ENCODE data around the gene CBX1.
A peak's percentile ranks its signal among the peaks of the same experiment; 100 is the strongest.
"Not testable (repeated sequence)": the region's sequence is repeated elsewhere in the genome, so short reads cannot be mapped to it uniquely, and the experiment has no call there.

The CBX1 gene

GRCh38 chr17:48095611-48096010, 5.7 kb downstream of the CBX1 start:
- peaks cover 16% of the 10 kb centered on the region; the same call in 1 of the 2 replicates for H3K4me1 ChIP-seq (ENCODE audit: low read length)
- peaks cover 4% of the 10 kb centered on the region; the same call in 1 of the 2 replicates for H3F3A ChIP-seq (ENCODE audit: insufficient read depth, low read length)
- no peak overlapping the region for H3K4me3 ChIP-seq (ENCODE audit: low read length)
- no peak overlapping the region for H3K4me2 ChIP-seq (ENCODE audit: low read depth, low read length)
- H3K79me2 ChIP-seq (ENCODE audit: low read length) = peaks cover 97% of the 10 kb centered on the region
- H3K9ac ChIP-seq (ENCODE audit: low read length) = no peak overlapping the region
- no peaks in the 10 kb centered on the region for H3K9me2 ChIP-seq (replicated peaks; ENCODE audit: insufficient read depth, low read length)
- H3K27me3 ChIP-seq (replicated peaks; ENCODE audit: insufficient read depth, low read length) = no peaks in the 10 kb centered on the region
- no peaks in the 10 kb centered on the region for H4K20me1 ChIP-seq (ENCODE audit: insufficient read depth, low read length)
- DNase-seq = no peak
- no peaks in the 10 kb centered on the region for H3K9me3 ChIP-seq (replicated peaks; ENCODE audit: insufficient read depth, low read length)
- H3K36me3 ChIP-seq (replicated peaks; ENCODE audit: insufficient read depth, low read length) = no peaks in the 10 kb centered on the region
- no peak for TF ChIP-seq EZH2 (optimal IDR thresholded peaks at IDR 0.05; ENCODE audit: low read depth, low read length)
- TF ChIP-seq EZH2phosphoT487 (IDR thresholded peaks at IDR 0.05; ENCODE audit: low read length) = no peak
- H3K27ac ChIP-seq (ENCODE audit: low read length) = no peak overlapping the region
- no peak overlapping the region for H2AFZ ChIP-seq (ENCODE audit: low read length)

DNA sequence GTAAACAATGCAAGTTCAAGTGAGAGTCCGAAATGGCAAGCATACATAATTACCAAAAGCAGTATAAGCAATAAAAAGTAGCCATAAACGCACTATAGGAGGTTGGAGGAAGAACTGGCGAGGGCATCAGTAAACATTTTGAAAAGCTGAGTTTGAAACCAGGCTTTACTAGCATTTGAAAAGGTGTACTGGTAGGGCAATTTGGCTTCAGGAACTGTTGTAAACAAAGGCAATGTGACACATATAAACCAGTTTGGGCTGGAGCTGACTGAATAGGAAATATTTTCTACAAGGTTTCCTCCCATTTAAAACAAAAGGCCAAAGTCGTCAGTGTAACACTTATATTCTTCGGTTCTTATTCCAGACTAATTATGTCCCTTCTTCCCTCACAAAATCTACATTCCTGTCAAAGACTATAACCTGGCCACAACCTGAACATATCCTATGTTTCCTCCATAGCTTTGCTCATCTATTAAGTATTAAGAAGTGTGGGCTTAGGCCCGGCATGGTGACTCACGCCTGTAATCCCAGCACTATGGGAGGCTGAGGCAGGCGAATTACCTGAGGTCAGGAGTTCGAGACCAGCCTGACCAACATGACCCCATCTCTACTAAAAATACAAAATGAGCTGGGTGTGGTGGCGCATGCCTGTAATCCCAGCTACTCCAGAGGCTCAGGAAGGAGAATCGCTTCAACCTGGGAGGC, 7.8 kb downstream of the CBX1 start:
- DNase-seq = no peak
- H3K79me2 ChIP-seq (ENCODE audit: low read length) = peaks cover 95% of the 10 kb centered on the region
- no peaks in the 10 kb centered on the region for H3F3A ChIP-seq (ENCODE audit: insufficient read depth, low read length)
- H3K27ac ChIP-seq (ENCODE audit: low read length) = no peak overlapping the region
- no peak overlapping the region for H2AFZ ChIP-seq (ENCODE audit: low read length)
- H3K36me3 ChIP-seq (replicated peaks; ENCODE audit: insufficient read depth, low read length) = no peaks in the 10 kb centered on the region
- H3K9me3 ChIP-seq (replicated peaks; ENCODE audit: insufficient read depth, low read length) = no peaks in the 10 kb centered on the region
- no peaks in the 10 kb centered on the region for H4K20me1 ChIP-seq (ENCODE audit: insufficient read depth, low read length)
- no peaks in the 10 kb centered on the region for H3K27me3 ChIP-seq (replicated peaks; ENCODE audit: insufficient read depth, low read length)
- H3K4me2 ChIP-seq (ENCODE audit: low read depth, low read length) = no peak overlapping the region
- TF ChIP-seq, protein P1, sequence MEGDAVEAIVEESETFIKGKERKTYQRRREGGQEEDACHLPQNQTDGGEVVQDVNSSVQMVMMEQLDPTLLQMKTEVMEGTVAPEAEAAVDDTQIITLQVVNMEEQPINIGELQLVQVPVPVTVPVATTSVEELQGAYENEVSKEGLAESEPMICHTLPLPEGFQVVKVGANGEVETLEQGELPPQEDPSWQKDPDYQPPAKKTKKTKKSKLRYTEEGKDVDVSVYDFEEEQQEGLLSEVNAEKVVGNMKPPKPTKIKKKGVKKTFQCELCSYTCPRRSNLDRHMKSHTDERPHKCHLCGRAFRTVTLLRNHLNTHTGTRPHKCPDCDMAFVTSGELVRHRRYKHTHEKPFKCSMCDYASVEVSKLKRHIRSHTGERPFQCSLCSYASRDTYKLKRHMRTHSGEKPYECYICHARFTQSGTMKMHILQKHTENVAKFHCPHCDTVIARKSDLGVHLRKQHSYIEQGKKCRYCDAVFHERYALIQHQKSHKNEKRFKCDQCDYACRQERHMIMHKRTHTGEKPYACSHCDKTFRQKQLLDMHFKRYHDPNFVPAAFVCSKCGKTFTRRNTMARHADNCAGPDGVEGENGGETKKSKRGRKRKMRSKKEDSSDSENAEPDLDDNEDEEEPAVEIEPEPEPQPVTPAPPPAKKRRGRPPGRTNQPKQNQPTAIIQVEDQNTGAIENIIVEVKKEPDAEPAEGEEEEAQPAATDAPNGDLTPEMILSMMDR (IDR thresholded peaks at IDR 0.05; ENCODE audit: low read length) = no peak
- TF ChIP-seq EZH2 (optimal IDR thresholded peaks at IDR 0.05; ENCODE audit: low read depth, low read length) (no peak), EZH2phosphoT487 (IDR thresholded peaks at IDR 0.05; ENCODE audit: low read length) (no peak)
- no peaks in the 10 kb centered on the region for H3K9me2 ChIP-seq (replicated peaks; ENCODE audit: insufficient read depth, low read length)
- H3K4me3 ChIP-seq (ENCODE audit: low read length) = no peak overlapping the region
- H3K9ac ChIP-seq (ENCODE audit: low read length) = no peak overlapping the region
- peaks cover 10% of the 10 kb centered on the region; the same call in 1 of the 2 replicates for H3K4me1 ChIP-seq (ENCODE audit: low read length)

DNA sequence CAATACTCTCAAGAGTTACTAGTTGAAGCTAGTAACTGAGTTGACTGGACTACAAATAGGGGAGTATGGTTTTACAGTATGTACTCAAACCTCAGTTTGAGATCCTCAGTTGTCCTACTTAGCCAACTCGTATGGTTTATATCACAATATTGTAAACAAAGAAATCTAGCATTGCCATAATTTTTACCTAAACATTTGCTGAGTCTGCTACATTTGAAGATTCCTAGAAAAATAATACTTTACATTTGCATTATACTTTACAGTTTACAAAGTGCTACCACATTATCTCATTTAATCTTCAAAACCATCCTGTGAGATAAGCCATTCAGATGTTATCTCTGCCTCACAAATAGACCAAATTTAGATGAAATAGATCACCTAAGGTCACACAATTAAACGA, 16.3 kb downstream of the CBX1 start:
- no peak for TF ChIP-seq EZH2 (optimal IDR thresholded peaks at IDR 0.05; ENCODE audit: low read depth, low read length)
- TF ChIP-seq, protein P1 (IDR thresholded peaks at IDR 0.05; ENCODE audit: low read length) = no peak
- TF ChIP-seq EZH2phosphoT487 (IDR thresholded peaks at IDR 0.05; ENCODE audit: low read length) = no peak
- H2AFZ ChIP-seq (ENCODE audit: low read length) = no peak overlapping the region
- H3K4me2 ChIP-seq (ENCODE audit: low read depth, low read length) = peak overlapping the region; percentile 43; the same call in 1 of the 2 replicates
- H4K20me1 ChIP-seq (ENCODE audit: insufficient read depth, low read length) = no peaks in the 10 kb centered on the region
- H3K27me3 ChIP-seq (replicated peaks; ENCODE audit: insufficient read depth, low read length) = no peaks in the 10 kb centered on the region
- H3K36me3 ChIP-seq (replicated peaks; ENCODE audit: insufficient read depth, low read length) = no peaks in the 10 kb centered on the region
- DNase-seq = no peak
- peaks cover 80% of the 10 kb centered on the region for H3K79me2 ChIP-seq (ENCODE audit: low read length)
- H3F3A ChIP-seq (ENCODE audit: insufficient read depth, low read length) = peaks cover 10% of the 10 kb centered on the region
- H3K4me1 ChIP-seq (ENCODE audit: low read length) = peaks cover 15% of the 10 kb centered on the region
- no peak overlapping the region for H3K9ac ChIP-seq (ENCODE audit: low read length)
- no peak overlapping the region for H3K4me3 ChIP-seq (ENCODE audit: low read length)
- no peaks in the 10 kb centered on the region for H3K9me3 ChIP-seq (replicated peaks; ENCODE audit: insufficient read depth, low read length)
- no peaks in the 10 kb centered on the region for H3K9me2 ChIP-seq (replicated peaks; ENCODE audit: insufficient read depth, low read length)
- no peak overlapping the region for H3K27ac ChIP-seq (ENCODE audit: low read length)

DNA sequence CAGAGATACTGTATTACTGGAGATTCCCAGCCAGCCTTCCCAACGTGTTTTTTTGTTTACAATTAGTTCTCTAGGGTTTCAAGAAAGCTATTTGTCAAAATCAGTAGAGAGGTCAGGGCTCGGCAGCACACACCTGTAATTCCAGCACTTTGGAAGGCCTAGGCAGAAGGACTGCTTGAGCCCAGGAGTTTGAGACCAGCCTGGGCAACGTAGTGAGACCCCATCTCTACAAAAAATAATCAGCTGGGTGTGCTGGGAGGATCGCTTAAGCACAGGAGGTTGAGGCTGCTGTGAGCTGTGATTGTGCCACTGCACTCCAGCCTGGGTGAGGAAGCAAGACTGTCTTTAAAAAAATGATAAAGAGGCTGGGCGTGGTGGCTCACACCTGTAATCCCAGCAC, 19.4 kb downstream of the CBX1 start:
- H3K9me2 ChIP-seq (replicated peaks; ENCODE audit: insufficient read depth, low read length) = no peaks in the 10 kb centered on the region
- H3K4me3 ChIP-seq (ENCODE audit: low read length) = no peak overlapping the region
- DNase-seq = no peak
- H3K27me3 ChIP-seq (replicated peaks; ENCODE audit: insufficient read depth, low read length) = no peaks in the 10 kb centered on the region
- H4K20me1 ChIP-seq (ENCODE audit: insufficient read depth, low read length) = no peaks in the 10 kb centered on the region
- no peak overlapping the region for H3K4me2 ChIP-seq (ENCODE audit: low read depth, low read length)
- peaks cover 15% of the 10 kb centered on the region for H3K4me1 ChIP-seq (ENCODE audit: low read length)
- peaks cover 70% of the 10 kb centered on the region for H3K79me2 ChIP-seq (ENCODE audit: low read length)
- no peak overlapping the region for H3K27ac ChIP-seq (ENCODE audit: low read length)
- TF ChIP-seq EZH2 (optimal IDR thresholded peaks at IDR 0.05; ENCODE audit: low read depth, low read length) (no peak), EZH2phosphoT487 (IDR thresholded peaks at IDR 0.05; ENCODE audit: low read length) (no peak)
- TF ChIP-seq, protein P1 (IDR thresholded peaks at IDR 0.05; ENCODE audit: low read length) = no peak
- H2AFZ ChIP-seq (ENCODE audit: low read length) = no peak overlapping the region
- H3K36me3 ChIP-seq (replicated peaks; ENCODE audit: insufficient read depth, low read length) = no peaks in the 10 kb centered on the region
- H3F3A ChIP-seq (ENCODE audit: insufficient read depth, low read length) = peaks cover 10% of the 10 kb centered on the region
- H3K9ac ChIP-seq (ENCODE audit: low read length) = no peak overlapping the region
- H3K9me3 ChIP-seq (replicated peaks; ENCODE audit: insufficient read depth, low read length) = no peaks in the 10 kb centered on the region

DNA sequence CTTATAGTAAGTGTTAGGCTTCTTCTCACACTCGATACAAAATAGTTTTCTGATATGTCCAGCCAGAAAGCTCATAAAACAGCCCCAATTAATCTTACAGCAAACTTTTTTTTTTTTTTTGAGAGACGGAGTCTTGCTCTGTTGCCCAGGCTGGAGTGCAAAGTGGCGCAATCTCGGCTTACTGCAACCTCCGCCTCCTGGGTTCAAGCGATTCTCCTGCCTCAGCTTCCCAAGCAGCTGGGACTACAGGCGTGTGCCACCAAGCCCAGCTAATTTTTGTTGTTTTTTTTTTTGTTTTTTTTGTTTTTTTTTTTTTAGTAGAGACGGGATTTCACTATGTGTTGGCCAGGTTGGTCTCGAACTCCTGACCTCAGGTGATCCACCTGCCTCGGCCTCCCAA, 24.1 kb downstream of the CBX1 start:
- H4K20me1 ChIP-seq (ENCODE audit: insufficient read depth, low read length); H3F3A ChIP-seq (ENCODE audit: insufficient read depth, low read length); H3K9me3 ChIP-seq (replicated peaks; ENCODE audit: insufficient read depth, low read length); H2AFZ ChIP-seq (ENCODE audit: low read length); H3K4me1 ChIP-seq (ENCODE audit: low read length); H3K9ac ChIP-seq (ENCODE audit: low read length); DNase-seq; H3K9me2 ChIP-seq (replicated peaks; ENCODE audit: insufficient read depth, low read length); H3K4me2 ChIP-seq (ENCODE audit: low read depth, low read length); H3K27me3 ChIP-seq (replicated peaks; ENCODE audit: insufficient read depth, low read length); H3K27ac ChIP-seq (ENCODE audit: low read length); H3K4me3 ChIP-seq (ENCODE audit: low read length); H3K36me3 ChIP-seq (replicated peaks; ENCODE audit: insufficient read depth, low read length): not testable (repeated sequence)
- H3K79me2 ChIP-seq (ENCODE audit: low read length) = peaks cover 36% of the 10 kb centered on the region
